Measurements from ENCODE around the gene SDSL. TPM values are rescaled to one million over a fixed set of nuclear protein-coding genes. Genes with fewer than 3 reads are reported as not detected.
A peak's percentile ranks its signal among the peaks of the same experiment; 100 is the strongest.

The SDSL gene
- polyA plus RNA-seq, 1 donor: 9.0 TPM

- DNase-seq: no peak
Observed at GRCh38 chr12:113418213-113418879, 3.8 kb upstream of the SDSL start.

- DNase-seq: no peak
Observed at GRCh38 chr12:113420996-113421595, 1.1 kb upstream of the SDSL start.

DNA sequence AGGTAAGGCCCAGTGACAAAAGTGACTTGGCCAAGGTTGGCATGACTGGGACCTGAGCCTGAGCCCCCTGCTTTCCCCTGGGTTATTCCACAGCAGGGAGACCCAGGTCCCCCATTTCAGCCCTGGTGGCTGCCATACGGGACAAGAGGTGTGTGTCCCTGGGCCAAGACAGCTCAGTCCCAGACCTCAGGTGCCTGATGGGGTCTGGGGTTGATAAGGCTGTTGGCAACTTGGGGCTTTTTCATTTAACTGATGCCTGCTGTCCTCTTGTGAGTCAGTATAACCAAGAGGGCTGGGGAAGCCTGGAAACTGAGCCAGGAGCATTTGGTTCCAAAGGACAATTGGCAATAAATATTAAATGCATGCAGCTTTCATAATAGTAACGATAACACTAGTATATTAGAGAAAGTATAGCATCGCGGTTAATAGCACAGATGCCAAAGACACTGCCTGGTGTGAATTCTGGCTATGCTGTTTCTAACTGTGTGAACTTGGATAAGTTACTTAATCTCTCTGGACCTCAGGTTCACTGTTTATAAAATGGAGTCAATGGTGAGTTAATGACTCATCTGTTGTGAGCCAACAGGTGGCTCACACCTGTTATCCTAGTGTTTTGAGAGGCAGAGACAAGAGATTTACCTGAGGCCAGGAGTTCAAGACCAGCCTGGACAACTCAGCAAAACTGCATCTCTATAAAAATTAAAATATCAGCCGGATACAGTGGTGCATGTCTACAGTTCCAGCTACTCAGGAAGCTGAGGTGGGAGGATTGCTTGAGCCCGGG lies 898 bp downstream of the SDSL start:
- no peak for DNase-seq

DNA sequence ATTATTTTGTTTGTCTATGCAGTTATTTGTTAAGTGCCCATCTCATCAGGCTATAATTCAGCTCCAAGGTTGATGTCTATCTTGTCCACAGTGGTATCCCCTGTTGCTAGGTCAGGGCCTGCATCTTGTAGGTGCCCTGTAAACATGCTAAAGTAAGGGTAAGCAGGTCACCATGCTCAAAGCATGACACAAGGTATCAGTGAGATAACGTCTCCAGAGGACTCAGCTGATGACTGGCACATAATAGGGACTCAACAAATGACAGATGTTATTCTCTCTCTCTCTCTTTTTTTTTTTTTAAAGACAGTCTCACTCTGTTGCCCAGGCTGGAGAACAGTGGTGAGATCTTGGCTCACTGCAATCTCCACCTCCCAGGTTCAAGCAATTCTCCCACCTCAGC lies 2.3 kb downstream of the SDSL start:
- DNase-seq: no peak

DNA sequence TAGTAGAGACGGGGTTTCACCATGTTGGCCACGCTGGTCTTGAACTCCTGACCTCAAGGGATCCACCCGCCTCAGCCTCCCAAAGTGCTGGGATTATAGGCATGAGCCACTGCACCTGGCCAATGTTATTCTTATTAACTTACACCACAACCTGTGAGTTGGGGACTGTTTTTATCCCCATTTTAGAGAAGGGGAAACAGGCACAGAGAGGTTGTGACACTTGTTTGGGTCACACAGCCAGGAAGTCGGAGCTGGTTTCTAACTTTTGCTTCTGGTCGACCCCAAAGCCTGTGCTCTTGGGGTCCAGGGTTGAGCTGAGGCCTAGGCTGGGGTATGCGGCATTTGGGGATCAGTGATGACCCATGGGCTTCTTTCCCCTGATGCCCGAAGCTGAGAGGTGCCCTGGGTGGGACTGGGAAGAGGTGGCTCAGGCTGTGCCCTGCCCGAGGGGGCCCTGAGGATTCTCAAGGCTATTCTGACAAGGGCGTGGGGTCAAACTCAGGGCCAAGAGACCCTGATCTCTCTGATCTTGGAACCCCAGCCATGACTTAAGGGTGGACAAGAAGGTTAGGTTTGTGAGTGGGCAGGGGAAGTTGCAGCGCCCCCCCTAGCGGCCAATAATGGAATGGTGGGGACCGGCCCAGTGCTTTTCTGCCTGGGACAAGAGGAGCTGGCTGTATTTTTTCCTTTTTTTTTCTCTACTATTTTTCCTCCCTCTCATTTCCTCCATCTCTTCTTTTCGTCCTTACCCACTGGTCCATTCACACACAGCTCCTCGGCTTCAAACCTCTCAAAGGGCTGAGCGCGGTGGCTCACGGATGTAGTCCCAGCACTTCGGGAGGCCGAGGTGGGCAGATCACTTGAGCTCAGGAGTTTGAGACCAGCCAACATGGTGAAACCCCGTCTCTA lies 3.0 kb downstream of the SDSL start:
- DNase-seq: peak; percentile 27

GRCh38 chr12:113425960-113426453 lies 3.8 kb downstream of the SDSL start:
- DNase-seq: no peak

GRCh38 chr12:113427882-113428281 lies 5.7 kb downstream of the SDSL start:
- no peak for DNase-seq

DNA sequence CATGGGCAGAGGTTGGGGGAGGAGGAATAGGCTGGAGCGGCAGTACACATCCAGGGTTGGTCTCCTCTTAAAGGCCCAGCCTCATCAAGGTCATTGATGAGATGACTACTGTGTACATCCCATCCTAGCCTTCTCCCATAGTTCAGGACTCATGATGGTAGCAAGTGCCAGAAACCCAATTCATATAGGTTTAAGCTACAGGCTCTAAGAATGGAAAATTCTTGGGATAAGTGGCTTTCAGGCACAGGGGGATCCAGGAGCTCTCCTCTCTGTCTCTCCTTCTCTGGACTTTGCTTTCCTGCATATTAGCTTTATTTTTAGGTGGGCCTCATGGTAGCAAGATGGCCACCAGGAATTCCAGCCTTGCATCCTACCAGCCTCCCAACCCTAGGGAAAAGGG lies 6.3 kb downstream of the SDSL start:
- no peak for DNase-seq

- no peak for DNase-seq
Observed at GRCh38 chr12:113432986-113433385, 10.8 kb downstream of the SDSL start.

- no peak for DNase-seq
Observed at GRCh38 chr12:113435367-113435766, 13.2 kb downstream of the SDSL start.

GRCh38 chr12:113436586-113436985 lies 14.4 kb downstream of the SDSL start:
- DNase-seq: no peak

- no peak for DNase-seq
Observed at GRCh38 chr12:113436993-113437728, 15.0 kb downstream of the SDSL start.

DNA sequence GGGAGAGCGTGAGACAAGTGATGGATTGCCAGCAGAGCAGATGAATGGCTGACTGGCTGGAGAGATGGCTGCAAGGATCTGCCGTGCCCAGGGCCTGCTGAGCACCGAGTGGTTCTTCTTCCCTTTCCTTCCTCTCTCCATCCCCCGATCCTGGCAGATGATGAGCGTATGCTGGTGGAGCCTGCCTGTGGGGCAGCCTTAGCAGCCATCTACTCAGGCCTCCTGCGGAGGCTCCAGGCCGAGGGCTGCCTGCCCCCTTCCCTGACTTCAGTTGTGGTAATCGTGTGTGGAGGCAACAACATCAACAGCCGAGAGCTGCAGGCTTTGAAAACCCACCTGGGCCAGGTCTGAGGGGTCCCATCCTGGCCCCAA lies 15.5 kb downstream of the SDSL start:
- no peak for DNase-seq

- no peak for DNase-seq
Observed at GRCh38 chr12:113438523-113439300, 16.5 kb downstream of the SDSL start.

GRCh38 chr12:113439301-113439597 lies 17.1 kb downstream of the SDSL start:
- no peak for DNase-seq

DNA sequence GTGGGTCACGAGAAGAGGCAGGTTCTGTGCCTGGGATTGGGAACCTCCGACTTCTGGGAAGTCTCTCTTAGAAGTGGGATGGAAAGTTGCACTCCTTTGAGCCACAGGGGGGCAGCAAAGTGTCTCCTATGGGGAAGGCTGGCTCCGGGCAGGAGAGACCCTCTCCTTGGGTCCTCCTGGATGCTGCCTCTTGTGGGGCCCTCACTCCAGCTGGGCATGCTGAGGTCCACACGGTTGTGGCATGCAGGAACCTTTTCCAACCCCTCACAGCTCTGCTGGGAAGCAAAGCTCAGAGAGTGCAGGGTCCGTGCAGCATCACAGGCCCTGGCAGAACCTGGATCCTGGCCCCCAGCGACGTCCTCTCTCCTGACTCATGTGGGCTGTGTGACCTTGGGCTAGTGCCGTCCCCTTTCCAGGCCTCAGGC lies 17.4 kb downstream of the SDSL start:
- DNase-seq: peak; percentile 59

DNA sequence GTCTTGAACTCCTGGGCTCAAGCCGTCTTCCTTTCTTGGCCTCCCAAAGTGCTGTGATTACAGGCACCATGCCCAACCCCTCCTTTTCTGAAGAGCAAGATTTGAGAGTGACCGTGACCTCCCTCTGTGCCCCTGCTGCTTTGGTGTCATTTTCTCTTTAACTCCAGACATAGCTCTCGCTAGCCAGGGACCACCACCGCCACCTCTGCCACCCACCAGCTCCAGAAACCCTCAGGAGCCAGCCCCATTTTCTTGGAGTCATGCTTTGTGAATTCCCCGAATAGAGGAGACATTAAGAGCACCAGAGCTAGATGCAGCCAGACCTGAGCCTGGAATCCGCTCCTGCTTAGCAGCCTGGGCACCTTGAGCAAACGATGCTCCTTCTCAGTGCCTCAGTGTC lies 18.2 kb downstream of the SDSL start:
- no peak for DNase-seq

- no peak for DNase-seq
Observed at GRCh38 chr12:113440947-113441782, 19.0 kb downstream of the SDSL start.

- no peak for DNase-seq
Observed at GRCh38 chr12:113443030-113443539, 20.9 kb downstream of the SDSL start.

All from left kidney (tissue), 2 donors.